Lower leg skin (tissue), 4 donors: ENCODE data around the gene MTHFD1L. TPM values are rescaled to one million over a fixed set of nuclear protein-coding genes. Genes with fewer than 3 reads are reported as not detected.
"Not testable (repeated sequence)": the region's sequence is repeated elsewhere in the genome, so short reads cannot be mapped to it uniquely, and the experiment has no call there.

Source experiments
- DNase-seq, 2 donors: peaks; one replicate each; pipeline ENCODE4 v3.0.0-alpha.2; 2019; ENCODE audit warnings: low spot score in 2 of 2
- H3K4me3 ChIP-seq: fragments of 200-600 bp; sonication (generic); 2 replicates; pipeline ENCODE4 v1.5.1; 2017; ENCODE audit warnings: mild to moderate bottlenecking, low read depth; ENCODE audit not compliant: poor library complexity, severe bottlenecking
- POLR2A ChIP-seq, 2 donors: fragments of 450-650 bp; IDR thresholded peaks; one replicate each; pipeline ENCODE4 v1.6.1; 2016 to 2017; ENCODE audit warnings: antibody characterized with exemption in 2 of 2, mild to moderate bottlenecking in 1 of 2, moderate library complexity in 1 of 2
- WGBS, 2 donors: methylation state at CpG; one replicate each; pipeline ENCODE4 v1.1.5; 2018; 5-methylcytosine and 5-hydroxymethylcytosine counted together
- intact Hi-C: fragments of 100-400 bp; cut with DNase I; formaldehyde crosslinking; loops from one replicate; pipeline ENCODE4 v1.15.0; 2023; ENCODE audit warnings: low total_unique reads
- total RNA-seq, 4 donors: library from RNA; depleted of rRNA; stranded (reverse); fragments of >200 nt; gene quantifications; one replicate each; pipeline ENCODE4 v1.1.0, GENCODE V29; 2016
- TF ChIP-seq, protein P1 (sequence below), 3 donors: fragments of 450-650 bp; IDR thresholded peaks; one replicate each; pipeline ENCODE4 v1.5.1; 2016; ENCODE audit warnings: antibody characterized with exemption in 3 of 3, mild to moderate bottlenecking in 3 of 3, moderate library complexity in 2 of 3

The MTHFD1L gene
- total RNA-seq, 4 donors from 2014 or later: 2.1 to 7.1 (median 4.4) TPM

DNA sequence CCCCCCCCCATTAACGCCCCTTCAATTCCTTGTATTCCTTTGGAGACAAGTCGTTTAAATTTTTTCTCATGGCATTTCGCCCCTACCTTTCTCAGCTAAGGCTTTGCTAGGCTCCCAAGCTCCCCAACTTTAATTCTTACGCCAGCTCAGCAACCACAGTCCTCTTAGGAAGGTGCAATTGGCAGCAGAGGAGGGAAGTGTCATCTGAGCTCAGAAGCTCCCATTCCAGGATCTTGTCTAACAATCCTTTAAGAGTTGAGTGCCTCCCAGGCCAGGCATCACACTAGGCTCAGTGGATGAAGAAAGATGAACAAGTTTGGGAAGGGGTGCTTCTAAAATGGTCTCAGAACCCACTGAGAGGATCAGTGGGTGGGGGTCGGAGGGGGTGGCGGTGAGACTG is 243.0 kb downstream of the MTHFD1L start:
- H3K4me3 ChIP-seq: no peak overlapping the region
- DNase-seq: no peak
- 69 to 76% methylated on average over 6 of the region's 6 CpGs for WGBS, 2 donors
- TF ChIP-seq, protein P1, sequence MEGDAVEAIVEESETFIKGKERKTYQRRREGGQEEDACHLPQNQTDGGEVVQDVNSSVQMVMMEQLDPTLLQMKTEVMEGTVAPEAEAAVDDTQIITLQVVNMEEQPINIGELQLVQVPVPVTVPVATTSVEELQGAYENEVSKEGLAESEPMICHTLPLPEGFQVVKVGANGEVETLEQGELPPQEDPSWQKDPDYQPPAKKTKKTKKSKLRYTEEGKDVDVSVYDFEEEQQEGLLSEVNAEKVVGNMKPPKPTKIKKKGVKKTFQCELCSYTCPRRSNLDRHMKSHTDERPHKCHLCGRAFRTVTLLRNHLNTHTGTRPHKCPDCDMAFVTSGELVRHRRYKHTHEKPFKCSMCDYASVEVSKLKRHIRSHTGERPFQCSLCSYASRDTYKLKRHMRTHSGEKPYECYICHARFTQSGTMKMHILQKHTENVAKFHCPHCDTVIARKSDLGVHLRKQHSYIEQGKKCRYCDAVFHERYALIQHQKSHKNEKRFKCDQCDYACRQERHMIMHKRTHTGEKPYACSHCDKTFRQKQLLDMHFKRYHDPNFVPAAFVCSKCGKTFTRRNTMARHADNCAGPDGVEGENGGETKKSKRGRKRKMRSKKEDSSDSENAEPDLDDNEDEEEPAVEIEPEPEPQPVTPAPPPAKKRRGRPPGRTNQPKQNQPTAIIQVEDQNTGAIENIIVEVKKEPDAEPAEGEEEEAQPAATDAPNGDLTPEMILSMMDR (IDR thresholded peaks at IDR 0.05): no peak
- no peak for TF ChIP-seq POLR2A (IDR thresholded peaks at IDR 0.05)
- intact Hi-C loops: no loop called here

DNA sequence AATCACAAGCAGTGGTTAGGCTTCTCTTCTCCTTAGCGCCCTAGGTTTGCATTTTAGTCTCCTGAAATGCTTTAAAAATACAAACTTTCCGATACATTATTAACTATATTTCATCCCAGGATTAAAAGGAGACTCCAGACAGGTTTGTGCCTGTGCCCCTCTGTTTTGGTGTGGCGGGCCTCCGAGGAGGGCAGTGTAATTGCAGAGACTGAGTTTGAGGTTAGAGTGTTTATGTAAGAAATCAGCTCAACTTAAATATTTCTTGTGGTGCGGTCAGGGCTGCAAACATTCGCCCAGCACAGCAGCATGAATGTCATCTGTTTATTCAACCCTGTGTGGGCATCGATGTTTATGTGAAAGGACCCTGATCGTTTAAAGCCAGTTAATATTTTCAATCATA is 243.9 kb downstream of the MTHFD1L start:
- intact Hi-C loops: no loop called here
- WGBS, 2 donors: 81 to 85% methylated on average over 8 of the region's 8 CpGs
- no peak overlapping the region for H3K4me3 ChIP-seq
- TF ChIP-seq, protein P1 (IDR thresholded peaks at IDR 0.05): no peak
- no peak for TF ChIP-seq POLR2A (IDR thresholded peaks at IDR 0.05)
- DNase-seq: no peak

DNA sequence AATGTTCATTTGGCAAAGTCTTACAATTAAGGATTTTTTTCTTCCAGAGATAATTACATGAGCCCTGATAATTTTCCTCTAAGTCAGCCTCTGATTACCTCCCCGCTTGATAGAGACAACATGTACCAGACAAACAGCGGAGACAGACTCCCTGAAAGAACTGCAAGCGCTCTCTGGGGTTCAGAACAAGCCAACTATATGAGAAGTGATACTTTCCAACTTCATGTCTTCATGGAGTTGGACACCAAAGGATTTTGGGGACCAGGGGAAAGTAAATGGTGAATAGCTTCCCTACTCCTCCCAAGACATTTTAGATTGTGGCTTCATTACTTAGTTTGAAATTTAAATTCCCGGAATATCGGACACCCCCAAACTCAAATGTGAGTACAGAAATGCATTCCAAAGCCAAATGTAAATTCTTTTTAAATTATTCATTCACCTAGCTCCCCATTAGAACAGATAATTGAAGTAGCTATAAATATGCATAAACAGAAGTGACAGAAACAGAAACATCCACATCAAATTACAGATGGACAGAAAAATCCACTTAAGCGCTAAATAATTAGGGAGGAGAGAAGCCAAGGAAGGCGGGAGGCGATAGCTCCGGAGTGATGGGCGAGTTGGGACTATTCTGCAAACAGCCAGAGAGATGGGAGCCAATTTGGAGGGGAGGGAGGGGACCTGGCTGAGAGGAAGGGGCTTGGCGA is 244.5 kb downstream of the MTHFD1L start:
- H3K4me3 ChIP-seq: no peak overlapping the region
- intact Hi-C loops: no loop called here
- DNase-seq: no peak
- no peak for TF ChIP-seq POLR2A (IDR thresholded peaks at IDR 0.05)
- TF ChIP-seq, protein P1 (IDR thresholded peaks at IDR 0.05): no peak
- WGBS, 2 donors: 77% methylated on average over 11 of the region's 11 CpGs

DNA sequence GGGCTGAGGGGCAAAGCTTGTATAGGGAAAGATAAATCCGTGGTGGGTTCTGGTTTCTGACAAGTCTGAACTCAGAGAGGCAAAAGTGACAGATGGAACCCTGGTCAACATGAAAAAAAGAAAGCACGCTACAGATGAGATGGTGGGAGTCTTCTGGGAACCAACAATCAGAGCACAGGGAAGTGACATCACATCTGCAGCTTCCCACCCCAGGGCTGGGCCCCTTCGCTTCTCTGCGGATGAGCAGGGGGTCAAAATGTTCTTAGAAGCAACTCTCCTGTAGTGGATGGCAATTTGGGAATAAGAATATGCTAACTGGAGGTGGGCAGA is 245.0 kb downstream of the MTHFD1L start:
- intact Hi-C loops: no loop called here
- TF ChIP-seq, protein P1 (IDR thresholded peaks at IDR 0.05): no peak
- no peak for TF ChIP-seq POLR2A (IDR thresholded peaks at IDR 0.05)
- WGBS, 2 donors: 76 to 90% methylated on average over 4 of the region's 4 CpGs
- no peak overlapping the region for H3K4me3 ChIP-seq
- no peak for DNase-seq

DNA sequence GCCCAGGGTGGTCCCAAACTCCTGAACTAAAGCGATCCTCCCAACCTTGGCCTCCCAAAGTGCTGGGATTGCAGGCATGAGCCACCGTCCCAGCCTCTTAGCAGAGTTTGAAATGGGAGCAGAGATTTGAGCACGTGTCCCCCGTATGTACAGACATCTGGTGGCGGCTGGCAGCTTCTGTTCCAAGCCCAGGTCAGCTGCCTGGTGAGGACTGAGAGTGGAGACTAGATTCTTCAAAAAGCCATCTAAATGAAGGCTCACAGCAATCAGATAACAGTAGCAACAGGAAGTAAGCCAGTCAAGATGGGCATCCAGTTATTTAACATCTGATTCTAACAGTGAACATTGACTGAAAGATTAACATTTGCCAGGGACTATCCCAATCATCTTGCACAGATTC is 246.2 kb downstream of the MTHFD1L start:
- no peak overlapping the region for H3K4me3 ChIP-seq
- WGBS, 2 donors: 61 to 75% methylated on average over 5 of the region's 5 CpGs
- intact Hi-C loops: no loop called here
- DNase-seq: no peak
- TF ChIP-seq, protein P1 (IDR thresholded peaks at IDR 0.05): no peak
- TF ChIP-seq POLR2A (IDR thresholded peaks at IDR 0.05): no peak

DNA sequence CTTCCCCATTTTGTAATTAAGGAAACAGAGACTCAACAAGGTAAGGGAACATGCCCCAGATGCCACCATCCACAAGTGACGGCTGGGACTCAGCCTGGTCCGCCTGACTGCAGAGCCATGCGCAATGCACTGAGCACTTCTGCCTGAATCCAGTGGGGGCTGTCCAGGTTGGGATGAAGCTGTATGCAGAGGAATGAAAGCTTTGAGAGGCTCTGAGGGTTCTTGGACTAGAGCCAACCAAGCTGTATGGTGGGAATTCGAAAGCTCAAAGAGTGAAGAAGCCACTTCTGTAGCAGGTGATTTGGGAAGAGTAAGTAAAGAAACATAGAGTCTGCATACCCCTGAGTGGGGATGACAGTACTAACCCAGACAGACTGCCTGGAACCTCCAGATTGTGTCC is 246.6 kb downstream of the MTHFD1L start:
- no peak for DNase-seq
- TF ChIP-seq, protein P1 (IDR thresholded peaks at IDR 0.05): no peak
- TF ChIP-seq POLR2A (IDR thresholded peaks at IDR 0.05): no peak
- no peak overlapping the region for H3K4me3 ChIP-seq
- intact Hi-C loops: no loop called here
- 68 to 70% methylated on average over 4 of the region's 4 CpGs for WGBS, 2 donors

DNA sequence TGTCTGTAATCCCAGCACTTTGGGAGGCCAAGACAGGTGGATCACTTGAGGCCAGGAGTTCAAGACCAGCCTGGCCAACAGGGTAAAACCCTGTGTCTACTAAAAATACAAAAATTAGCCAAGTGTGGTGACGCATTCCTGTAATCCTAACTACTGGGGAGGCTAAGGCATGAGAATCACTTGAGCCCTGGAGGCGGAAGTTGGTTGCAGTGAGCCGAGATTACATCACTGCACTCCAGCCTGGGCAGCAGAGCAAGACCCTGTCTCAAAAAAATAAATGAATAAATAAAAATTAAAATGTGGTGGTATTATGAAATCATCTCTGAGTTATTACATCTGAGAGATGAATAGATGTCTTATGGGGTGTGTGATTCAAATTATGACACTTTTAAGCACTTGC is 247.4 kb downstream of the MTHFD1L start:
- WGBS, 2 donors: 90 to 96% methylated on average over 3 of the region's 3 CpGs
- H3K4me3 ChIP-seq, intact Hi-C loops, DNase-seq: not testable (repeated sequence)
